Right hindlimb (tissue), 1 donor: ENCODE data around the gene DNAJC22.
"Not testable (repeated sequence)": the region's sequence is repeated elsewhere in the genome, so short reads cannot be mapped to it uniquely, and the experiment has no call there.

ENCODE experiments used
- DNase-seq: peaks from one replicate; pipeline ENCODE4 v3.0.0-alpha.2; 2018

Gene DNAJC22

DNA sequence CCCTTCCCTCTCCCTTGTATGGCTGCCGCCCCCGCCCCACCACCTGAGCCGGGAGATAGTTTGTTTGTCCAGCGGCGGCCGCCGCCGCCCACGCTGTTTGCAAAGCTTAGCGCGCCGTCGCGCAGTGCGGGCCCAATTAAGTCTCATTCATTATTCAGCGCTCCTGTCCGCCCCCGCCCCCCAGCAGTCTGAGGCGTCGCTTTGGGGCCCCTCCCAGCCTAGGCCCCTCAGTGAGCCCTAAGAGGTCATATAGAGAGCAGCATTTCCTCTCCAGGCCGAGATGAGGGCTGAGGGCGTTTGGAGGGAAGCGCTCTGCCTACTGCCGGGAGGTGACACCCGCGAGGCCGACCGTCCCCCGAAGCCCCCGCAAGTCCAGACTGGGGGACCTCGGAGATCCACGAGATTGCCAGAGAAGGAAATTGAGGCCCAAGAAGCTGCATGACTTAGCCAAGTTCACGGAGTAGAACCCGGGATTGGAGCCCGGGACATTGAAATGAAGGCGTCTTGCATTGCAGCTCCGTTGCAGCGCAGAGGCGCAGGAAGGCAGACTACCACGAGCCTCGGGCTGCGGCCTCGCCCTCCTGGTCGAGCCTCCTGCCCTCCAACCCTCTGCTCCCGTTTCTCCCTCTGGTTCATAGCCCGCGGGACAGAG, at the start of gene DNAJC22:
Gene DNAJC22, plus strand, starts transcription at position 230 of the 652 bp plus-strand sequence. CDS start 1,985 bp downstream, outside the sequence.
- DNase-seq = peak; percentile 41

DNA sequence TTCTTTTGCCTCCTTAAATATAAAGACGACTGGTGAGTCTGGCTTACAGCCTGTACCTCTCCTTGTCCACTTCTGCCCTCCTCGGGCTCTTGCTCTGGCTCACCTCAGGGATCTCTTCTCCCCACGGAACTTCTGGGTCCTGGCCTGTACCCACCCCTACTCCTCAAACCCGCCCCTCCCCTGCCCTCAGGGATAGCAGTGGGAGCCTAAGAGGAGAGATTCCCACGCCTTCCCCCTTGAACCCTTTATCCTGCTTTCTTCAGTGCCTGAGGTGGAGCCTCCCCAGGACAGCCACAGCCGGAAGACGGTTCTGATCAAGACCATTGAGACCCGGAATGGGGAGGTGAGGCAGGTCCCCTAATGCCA, 49.0 kb upstream of the DNAJC22 start:
- DNase-seq = no peak

DNA sequence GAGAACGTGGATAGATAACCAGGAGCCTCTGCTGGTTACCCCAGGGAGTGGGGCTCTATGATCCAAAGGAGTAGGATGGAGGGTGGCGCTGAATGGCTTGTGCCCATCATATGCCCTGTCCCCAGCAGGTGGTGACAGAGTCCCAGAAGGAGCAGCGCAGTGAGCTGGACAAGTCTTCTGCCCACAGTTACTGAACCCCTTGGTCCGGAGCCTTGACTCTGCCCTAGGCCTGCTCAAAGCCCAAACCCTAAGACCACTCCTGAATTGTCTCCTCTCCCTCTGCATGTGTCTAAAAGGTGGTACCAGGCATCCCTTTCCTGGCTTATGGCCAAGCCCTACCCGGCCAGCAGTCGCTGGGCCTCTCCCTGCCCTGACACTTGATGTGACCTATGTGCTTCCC, 48.5 kb upstream of the DNAJC22 start:
- DNase-seq = no peak

DNA sequence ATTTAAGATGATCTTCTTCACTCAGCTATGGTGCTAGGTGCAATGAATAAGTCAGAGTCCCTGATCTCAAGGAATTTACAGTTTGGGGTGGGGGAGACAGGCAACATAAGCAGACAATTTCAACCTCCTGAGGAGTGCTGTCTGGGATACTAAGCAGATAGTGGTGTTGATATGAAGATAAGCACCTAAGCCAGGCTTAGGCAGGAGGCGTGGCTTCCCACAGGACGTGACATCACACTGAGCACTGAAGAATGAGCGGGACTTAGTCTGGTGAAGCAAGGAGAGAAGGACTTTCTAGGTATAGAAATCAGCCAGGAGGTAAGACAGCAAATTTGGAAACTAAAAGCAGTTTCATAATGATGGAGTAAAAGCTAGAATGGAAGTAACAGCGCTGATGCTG, 44.9 kb upstream of the DNAJC22 start:
- DNase-seq = no peak

DNA sequence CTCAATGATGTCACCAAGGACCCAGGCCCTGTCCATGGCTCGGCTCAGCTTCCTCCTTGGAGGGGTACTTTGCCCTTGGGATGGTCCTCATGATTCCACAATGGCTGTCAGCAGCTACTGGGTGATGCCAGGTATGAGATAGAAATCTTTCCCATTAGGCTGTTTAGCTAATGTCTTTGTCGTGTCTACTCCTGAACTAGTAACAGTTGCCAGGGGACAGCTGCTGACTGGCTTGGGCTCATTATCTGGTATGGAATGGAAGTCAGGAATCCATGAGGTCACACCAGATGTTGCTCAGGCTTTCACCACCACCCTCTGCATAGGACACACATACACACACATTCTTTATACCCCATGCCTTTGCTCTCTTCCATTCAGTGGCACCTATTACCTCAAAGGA, 42.5 kb upstream of the DNAJC22 start:
- peak; percentile 51 for DNase-seq

DNA sequence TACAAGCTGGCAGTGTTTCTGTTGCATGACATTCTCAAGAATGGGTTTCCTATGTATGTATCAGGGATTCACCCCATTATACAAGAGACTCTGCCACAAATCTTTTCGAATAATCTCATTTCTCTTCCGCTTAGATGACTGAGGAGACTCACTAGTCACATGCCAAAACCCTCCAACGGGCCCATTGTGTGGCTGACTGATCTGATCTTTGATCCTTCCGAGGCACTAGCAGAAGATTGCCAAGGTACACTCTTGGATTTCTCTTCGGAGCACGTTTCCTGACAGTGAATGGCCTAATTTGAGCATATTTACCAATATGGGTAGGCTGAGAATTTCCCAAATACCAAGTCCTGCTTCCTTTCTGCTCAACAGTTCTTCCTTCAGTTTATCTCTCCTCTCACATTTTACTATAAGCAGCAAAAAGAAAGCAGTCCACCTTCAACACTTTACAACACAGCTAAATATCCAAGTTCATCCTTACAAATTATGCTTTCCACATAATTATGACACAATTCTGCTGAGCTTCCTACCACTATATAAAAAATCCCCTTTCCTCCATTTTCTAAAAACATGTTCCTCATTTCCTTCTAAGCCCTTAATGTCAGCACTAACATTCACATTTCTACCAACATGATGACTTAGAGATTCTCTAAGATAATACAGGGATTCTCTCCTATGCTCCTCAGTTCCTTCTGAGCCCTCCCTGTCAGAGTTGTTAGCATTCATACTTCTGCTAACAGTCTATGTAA, 40.8 kb upstream of the DNAJC22 start:
- DNase-seq = no peak

DNA sequence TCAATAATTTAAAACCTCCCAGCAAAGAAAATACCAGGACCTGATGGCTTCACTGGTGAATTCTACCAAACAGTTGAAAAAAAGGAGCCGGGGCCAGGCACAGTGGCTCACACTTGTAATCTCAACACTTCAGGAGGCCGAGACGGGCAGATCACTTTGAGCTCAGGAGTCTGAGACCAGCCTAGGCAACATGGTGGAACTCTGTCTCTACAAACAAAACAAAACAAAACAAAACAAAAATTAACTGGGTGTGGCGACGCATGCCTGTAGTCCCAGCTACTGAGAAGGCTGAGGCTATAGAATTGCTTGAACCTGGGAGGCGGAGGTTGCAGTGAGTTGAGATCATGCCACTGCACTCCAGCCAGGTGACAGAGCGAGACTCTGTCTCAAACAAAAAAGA, 37.3 kb upstream of the DNAJC22 start:
- DNase-seq = no peak

DNA sequence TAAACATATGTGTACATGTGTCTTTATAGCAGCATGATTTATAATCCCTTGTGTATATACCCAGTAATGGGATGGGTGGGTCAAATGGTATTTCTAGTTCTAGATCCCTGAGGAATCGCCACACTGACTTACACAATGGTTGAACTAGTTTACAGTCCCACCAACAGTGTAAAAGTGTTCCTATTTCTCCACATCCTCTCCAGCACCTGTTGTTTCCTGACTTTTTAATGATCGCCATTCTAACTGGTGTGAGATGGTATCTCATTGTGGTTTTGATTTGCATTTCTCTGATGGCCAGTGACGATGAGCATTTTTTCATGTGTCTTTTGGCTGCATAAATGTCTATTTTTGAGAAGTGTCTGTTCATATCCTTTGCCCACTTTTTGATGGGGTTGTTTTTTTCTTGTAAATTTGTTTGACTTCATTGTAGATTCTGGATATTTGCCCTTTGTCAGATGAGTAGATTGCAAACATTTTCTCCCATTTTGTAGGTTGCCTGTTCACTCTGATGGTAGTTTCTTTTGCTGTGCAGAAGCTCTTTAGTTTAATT, 36.2 kb upstream of the DNAJC22 start:
- DNase-seq = not testable (repeated sequence)

DNA sequence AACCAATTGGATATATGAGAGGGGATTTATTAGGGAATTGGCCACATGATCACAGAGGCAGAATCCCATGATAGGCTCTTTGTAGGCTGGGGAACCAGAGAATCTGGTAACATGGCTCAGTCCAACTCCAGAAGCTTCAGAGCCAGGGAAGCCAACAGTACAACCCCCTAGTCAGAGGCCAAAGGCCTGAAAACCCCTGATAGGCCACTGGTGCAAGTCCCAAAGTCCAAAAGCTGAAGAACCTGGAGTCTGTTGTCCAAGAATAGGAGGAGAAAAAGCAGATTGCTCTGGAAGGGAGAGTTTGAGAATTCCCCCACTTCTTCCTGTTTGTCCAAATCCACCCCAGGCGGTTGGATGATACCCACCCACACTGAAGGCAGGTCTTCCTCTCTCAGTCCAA, 31.9 kb upstream of the DNAJC22 start:
- no peak for DNase-seq

DNA sequence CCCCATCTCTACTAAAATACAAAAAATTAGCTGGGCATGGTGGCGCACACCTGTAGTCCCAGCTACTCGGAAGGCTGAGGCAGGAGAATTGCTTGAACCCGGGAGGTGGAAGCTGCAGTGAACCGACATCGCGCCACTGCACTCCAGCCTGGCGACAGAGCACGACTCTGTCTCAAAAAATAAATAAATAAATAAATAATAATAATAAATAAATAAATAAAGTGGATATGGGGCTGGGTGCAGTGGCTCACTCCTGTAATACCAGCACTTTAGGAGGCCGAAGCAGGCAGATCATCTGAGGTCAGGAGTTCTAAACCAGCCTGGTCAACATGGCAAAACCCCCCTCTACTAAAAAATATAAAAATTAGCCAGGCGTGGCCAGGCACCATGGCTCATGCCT, 29.6 kb upstream of the DNAJC22 start:
- DNase-seq = not testable (repeated sequence)

DNA sequence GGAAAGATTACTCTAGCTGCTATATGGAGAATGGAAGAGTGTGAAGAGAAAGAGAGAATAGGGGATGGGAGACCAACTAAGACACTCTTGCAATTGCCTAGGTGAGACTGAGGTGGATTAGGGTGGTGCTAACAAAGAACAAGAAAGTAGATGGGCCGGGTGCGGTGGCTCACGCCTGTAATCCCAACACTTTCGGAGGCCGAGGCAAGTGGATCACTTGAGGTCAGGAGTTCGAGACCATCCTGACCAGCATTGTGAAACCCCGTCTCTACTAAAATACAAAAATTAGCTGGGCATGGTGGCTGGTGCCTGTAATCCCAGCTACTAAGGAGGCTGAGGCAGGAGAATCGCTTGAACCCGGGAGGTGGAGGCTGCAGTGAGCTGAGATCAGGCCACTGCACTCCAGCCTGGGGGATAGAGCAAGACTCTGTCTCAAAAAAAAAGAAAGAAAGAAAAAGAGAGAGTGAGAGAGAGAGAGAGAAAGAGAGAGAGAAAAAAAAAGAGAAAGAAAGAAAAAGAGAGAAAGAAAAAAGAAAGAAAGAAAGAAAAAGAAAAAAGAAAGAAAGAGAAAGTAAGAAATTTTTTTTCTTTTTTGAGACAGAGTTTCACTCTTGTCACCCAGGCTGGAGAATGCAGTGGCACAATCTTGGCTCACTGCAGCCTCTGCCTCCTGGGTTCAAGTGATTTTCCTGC, 26.1 kb upstream of the DNAJC22 start:
- DNase-seq = not testable (repeated sequence)

DNA sequence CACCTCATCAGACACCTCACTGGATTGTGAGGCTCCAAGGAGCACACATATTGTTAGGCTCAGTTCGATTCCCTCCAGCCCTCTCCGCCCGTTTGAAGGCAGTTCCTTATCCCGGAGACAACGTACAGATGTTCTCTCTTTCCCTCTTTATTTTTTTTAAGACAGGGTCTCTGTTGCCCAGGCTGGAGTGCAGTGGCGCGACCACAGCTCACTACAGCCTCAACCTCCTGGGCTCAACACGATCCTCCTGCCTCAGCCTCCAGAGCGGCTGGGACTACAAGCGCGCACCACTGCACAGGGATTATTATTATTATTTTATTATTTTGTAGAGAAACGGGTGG, 24.4 kb upstream of the DNAJC22 start:
- DNase-seq = no peak

DNA sequence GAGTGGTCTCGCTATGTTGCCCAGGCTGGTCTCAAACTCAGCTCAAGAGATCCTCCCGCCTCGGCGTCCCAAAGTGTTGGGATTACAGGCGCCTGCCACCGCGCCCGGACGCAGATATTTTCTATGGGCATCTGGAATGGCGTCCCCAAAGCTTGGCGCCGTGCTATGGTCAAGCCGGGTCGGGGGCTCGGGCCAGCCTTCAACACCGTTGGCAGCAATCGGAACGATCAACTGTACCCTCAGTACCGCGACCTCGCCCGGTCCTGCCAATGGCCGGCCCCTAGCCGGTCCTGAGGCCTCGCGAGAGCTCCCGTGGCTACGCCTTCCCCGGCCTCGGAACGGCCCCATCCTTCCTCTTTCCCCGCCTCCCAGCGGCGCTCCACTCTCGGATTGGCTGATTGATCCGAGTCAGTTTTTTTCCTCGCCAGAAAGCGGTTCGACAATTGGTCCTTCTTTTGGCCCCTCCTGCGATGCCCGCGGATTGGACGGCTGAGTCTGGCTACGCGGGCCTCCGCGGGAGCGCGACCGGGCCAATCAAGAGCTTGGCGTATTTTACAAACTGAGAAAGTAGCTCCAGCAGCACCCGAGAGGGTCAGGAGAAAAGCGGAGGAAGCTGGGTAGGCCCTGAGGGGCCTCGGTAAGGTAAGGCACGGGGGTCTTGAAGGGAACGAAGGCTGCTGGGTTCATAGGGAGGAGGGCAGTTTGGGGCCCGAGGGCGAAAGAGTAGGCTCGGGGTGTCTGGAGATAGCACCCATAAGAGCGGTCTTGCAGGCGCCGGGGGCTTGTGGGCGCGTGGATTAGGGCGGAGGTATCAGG, 23.8 kb upstream of the DNAJC22 start, which contains the start of gene TROAP:
Gene TROAP, plus strand, starts transcription at position 548 of the 816 bp plus-strand sequence. CDS start 354 bp downstream, outside the sequence.
- DNase-seq = peak; percentile 99

DNA sequence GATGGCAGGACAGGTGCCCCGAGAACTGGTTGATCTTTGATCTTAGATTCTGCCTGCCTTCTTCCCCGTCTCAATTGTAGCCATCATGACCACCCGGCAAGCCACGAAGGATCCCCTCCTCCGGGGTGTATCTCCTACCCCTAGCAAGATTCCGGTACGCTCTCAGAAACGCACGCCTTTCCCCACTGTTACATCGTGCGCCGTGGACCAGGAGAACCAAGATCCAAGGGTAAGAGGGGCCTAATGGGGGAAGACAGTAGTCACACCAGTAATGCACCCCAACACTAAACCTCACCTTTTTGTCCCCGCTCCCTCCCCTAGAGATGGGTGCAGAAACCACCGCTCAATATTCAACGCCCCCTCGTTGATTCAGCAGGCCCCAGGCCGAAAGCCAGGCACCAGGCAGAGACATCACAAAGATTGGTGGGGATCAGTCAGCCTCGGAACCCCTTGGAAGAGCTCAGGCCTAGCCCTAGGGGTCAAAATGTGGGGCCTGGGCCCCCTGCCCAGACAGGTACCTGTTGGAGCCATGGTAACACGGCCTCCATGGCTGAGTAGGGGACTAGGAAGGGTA, 23.1 kb upstream of the DNAJC22 start:
- no peak for DNase-seq

DNA sequence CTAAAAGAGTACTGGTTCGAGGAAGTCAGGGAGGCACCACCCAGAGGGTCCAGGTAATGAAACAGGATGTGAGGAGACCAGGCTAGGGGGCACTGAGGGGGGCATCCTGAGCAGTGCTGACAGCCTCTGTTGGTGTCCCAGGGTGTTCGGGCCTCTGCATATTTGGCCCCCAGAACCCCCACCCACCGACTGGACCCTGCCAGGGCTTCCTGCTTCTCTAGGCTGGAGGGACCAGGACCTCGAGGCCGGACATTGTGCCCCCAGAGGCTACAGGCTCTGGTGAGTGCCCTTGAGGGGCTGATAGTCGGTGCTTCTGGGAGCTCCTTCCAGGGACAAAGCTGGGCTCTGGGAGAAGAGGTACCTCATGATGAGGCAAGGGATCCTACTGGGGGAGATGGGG, 21.1 kb upstream of the DNAJC22 start:
- DNase-seq = no peak

DNA sequence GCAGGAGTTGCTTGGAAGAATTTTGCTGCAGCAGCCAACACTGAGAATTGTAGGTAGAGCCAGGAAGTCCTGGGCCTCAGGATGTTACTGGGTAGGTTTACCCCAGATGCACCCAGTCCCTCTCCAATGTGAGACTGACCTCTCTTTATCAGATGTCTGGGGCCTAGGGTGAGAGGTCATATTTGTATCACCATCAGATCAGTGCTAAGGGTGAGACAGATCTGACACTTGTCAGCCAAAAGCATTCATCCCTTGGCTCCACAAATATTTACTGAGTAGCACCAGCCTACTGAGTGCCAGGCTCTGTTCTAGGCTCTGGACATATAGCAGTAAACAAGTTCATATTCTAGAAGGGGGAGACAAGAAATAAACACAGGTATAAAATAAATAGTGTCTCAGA, 19.3 kb upstream of the DNAJC22 start:
- DNase-seq = no peak

DNA sequence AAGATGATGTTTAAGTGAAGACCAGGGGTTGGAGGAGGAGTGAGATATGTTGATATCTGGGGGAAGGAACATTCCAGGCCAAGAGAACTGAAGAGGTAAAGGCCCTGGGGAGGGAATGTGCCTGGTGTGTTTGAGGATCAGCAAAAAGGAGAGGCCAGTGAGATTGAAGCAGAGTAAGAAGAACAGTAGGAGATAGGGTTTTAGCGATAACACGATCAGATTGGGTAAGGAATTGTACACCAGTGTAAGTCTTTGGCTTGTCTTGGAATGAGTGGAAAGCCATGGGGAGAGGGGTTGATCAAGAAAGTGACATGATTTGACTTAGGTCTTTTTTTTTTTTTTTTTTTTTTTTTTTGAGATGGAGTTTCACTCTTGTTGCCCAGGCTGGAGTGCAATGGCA, 18.8 kb upstream of the DNAJC22 start:
- no peak for DNase-seq

DNA sequence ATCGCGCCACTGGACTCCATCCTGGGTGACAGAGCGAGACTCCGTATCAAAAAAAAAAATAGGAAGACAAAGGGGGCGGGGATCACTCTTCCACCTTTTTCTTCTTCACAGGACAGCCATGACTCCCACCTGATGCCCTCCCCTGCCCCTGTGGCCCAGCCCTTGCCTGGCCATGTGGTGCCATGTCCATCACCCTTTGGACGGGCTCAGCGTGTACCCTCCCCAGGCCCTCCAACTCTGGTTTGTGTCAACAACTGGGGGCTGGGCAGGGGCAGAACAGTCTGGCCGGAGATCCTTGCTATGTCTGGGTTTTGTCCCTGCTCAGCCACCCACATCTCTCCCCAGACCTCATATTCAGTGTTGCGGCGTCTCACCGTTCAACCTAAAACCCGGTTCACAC, 17.9 kb upstream of the DNAJC22 start:
- no peak for DNase-seq

DNA sequence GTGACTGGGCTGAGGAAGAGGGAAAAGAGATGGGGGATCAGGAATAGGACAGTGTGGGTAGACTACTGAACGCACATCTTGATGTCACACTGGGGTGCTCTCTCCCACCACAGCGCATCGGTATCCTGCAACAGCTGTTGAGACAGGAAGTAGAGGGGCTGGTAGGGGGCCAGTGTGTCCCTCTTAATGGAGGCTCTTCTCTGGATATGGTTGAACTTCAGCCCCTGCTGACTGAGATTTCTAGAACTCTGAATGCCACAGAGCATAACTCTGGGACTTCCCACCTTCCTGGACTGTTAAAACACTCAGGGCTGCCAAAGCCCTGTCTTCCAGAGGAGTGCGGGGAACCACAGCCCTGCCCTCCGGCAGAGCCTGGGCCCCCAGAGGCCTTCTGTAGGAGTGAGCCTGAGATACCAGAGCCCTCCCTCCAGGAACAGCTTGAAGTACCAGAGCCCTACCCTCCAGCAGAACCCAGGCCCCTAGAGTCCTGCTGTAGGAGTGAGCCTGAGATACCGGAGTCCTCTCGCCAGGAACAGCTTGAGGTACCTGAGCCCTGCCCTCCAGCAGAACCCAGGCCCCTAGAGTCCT, 16.6 kb upstream of the DNAJC22 start:
- DNase-seq = no peak

DNA sequence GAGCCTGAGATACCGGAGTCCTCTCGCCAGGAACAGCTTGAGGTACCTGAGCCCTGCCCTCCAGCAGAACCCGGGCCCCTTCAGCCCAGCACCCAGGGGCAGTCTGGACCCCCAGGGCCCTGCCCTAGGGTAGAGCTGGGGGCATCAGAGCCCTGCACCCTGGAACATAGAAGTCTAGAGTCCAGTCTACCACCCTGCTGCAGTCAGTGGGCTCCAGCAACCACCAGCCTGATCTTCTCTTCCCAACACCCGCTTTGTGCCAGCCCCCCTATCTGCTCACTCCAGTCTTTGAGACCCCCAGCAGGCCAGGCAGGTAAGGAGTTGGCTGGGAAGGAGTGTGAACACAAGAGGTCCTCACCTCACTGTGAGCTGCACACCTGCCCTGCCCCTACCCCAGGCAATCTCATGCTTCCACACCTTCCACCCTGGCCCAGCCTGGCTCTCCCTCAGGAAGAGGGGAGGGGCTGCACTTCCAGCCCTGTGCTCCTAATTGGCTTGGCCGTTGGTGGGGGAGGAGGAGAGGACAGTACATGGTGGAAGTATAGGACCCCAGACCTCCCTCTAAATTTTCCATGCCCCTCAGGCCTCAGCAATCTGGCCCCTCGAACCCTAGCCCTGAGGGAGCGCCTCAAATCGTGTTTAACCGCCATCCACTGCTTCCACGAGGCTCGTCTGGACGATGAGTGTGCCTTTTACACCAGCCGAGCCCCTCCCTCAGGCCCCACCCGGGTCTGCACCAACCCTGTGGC, 15.9 kb upstream of the DNAJC22 start:
- DNase-seq = no peak
